Neural cell (in vitro differentiated cells): ENCODE measurements around the gene MGAT5.

Experiments
- EP300 ChIP-seq: fragments of 450-650 bp; conservative IDR thresholded peaks from 2 replicates; pipeline ENCODE4 v1.6.1; 2014; ENCODE audit warnings: antibody characterized with exemption, mild to moderate bottlenecking, moderate library complexity; ENCODE audit not compliant: poor library complexity, severe bottlenecking
- EZH2 ChIP-seq: fragments of 200-600, 300-800 bp; shearing (Covaris generic), sonication (generic); IDR thresholded peaks from 2 replicates; pipeline ENCODE4 v1.6.1; 2014; ENCODE audit warnings: antibody characterized with exemption, low read length, borderline replicate concordance, mild to moderate bottlenecking; ENCODE audit not compliant: insufficient read depth, poor library complexity, severe bottlenecking
- POLR2AphosphoS5 ChIP-seq: IDR thresholded peaks from 2 replicates; pipeline ENCODE4 v1.6.1; 2012
- RAD21 ChIP-seq: fragments of 450-650 bp; conservative IDR thresholded peaks from 2 replicates; pipeline ENCODE4 v1.6.1; 2014; ENCODE audit warnings: antibody characterized with exemption, mild to moderate bottlenecking, moderate library complexity
- TF ChIP-seq, protein P1 (sequence below): fragments of 450-650 bp; IDR thresholded peaks from 2 replicates; pipeline ENCODE4 v1.5.1; 2014; ENCODE audit warnings: antibody characterized with exemption, mild to moderate bottlenecking, moderate library complexity; ENCODE audit not compliant: poor library complexity, severe bottlenecking
- TF ChIP-seq, protein P2 (sequence below): IDR thresholded peaks from 2 replicates; pipeline ENCODE4 v1.6.1; 2012; ENCODE audit warnings: borderline replicate concordance

- TF ChIP-seq, protein P1, sequence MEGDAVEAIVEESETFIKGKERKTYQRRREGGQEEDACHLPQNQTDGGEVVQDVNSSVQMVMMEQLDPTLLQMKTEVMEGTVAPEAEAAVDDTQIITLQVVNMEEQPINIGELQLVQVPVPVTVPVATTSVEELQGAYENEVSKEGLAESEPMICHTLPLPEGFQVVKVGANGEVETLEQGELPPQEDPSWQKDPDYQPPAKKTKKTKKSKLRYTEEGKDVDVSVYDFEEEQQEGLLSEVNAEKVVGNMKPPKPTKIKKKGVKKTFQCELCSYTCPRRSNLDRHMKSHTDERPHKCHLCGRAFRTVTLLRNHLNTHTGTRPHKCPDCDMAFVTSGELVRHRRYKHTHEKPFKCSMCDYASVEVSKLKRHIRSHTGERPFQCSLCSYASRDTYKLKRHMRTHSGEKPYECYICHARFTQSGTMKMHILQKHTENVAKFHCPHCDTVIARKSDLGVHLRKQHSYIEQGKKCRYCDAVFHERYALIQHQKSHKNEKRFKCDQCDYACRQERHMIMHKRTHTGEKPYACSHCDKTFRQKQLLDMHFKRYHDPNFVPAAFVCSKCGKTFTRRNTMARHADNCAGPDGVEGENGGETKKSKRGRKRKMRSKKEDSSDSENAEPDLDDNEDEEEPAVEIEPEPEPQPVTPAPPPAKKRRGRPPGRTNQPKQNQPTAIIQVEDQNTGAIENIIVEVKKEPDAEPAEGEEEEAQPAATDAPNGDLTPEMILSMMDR = no peak
- TF ChIP-seq RAD21 = no peak
- peak; percentile 57 for TF ChIP-seq POLR2AphosphoS5
- TF ChIP-seq, protein P2, sequence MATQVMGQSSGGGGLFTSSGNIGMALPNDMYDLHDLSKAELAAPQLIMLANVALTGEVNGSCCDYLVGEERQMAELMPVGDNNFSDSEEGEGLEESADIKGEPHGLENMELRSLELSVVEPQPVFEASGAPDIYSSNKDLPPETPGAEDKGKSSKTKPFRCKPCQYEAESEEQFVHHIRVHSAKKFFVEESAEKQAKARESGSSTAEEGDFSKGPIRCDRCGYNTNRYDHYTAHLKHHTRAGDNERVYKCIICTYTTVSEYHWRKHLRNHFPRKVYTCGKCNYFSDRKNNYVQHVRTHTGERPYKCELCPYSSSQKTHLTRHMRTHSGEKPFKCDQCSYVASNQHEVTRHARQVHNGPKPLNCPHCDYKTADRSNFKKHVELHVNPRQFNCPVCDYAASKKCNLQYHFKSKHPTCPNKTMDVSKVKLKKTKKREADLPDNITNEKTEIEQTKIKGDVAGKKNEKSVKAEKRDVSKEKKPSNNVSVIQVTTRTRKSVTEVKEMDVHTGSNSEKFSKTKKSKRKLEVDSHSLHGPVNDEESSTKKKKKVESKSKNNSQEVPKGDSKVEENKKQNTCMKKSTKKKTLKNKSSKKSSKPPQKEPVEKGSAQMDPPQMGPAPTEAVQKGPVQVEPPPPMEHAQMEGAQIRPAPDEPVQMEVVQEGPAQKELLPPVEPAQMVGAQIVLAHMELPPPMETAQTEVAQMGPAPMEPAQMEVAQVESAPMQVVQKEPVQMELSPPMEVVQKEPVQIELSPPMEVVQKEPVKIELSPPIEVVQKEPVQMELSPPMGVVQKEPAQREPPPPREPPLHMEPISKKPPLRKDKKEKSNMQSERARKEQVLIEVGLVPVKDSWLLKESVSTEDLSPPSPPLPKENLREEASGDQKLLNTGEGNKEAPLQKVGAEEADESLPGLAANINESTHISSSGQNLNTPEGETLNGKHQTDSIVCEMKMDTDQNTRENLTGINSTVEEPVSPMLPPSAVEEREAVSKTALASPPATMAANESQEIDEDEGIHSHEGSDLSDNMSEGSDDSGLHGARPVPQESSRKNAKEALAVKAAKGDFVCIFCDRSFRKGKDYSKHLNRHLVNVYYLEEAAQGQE = no peak
- TF ChIP-seq EZH2 = no peak
- peak; percentile 46 for TF ChIP-seq EP300
These were observed 3.6 kb downstream of the MGAT5 start for GRCh38 chr2:134257509-134257908.
